ENCODE data around the gene DRD3.

GRCh38 chr3:114218006-114218405 lies 39.2 kb upstream of the DRD3 start:
- TF ChIP-seq POLR2A (IDR thresholded peaks at IDR 0.05), result no peak
- no peak for TF ChIP-seq CTCF (IDR thresholded peaks at IDR 0.05)

All from adrenal gland (tissue), 5 donors.